OCI-LY1 (cell line): ENCODE results near the gene MMP27.

Experiments used
- H2AFZ ChIP-seq: fragments of 200-600 bp; sonication (generic), shearing (Covaris generic); 2 replicates; pipeline ENCODE4 v1.6.0; 2014; ENCODE audit warnings: antibody characterized with exemption, mild to moderate bottlenecking, low read length
- H3F3A ChIP-seq: fragments of 200-600 bp; sonication (generic), shearing (Covaris generic); 2 replicates; pipeline ENCODE4 v1.6.0; 2014; ENCODE audit warnings: mild to moderate bottlenecking, antibody characterized with exemption, low read length, moderate library complexity; ENCODE audit not compliant: insufficient read depth
- H3K27ac ChIP-seq: fragments of 200-600 bp; sonication (generic); 2 replicates; pipeline ENCODE4 v1.5.1; 2014; ENCODE audit warnings: low read length, mixed run types, mild to moderate bottlenecking, low read depth; ENCODE audit not compliant: poor library complexity, severe bottlenecking
- H3K27me3 ChIP-seq: fragments of 200-600 bp; sonication (generic); 2 replicates; pipeline ENCODE4 v1.6.0; 2014; ENCODE audit warnings: antibody characterized with exemption, mild to moderate bottlenecking, low read length, moderate library complexity; ENCODE audit not compliant: insufficient read depth
- H3K36me3 ChIP-seq: fragments of 200-600 bp; sonication (generic); 2 replicates; pipeline ENCODE4 v1.6.1; 2014; ENCODE audit warnings: mild to moderate bottlenecking, antibody characterized with exemption, low read length, moderate library complexity, mixed read lengths; ENCODE audit not compliant: insufficient read depth
- H3K4me1 ChIP-seq: fragments of 200-600 bp; sonication (generic); 2 replicates; pipeline ENCODE4 v1.5.1; 2014; ENCODE audit warnings: mild to moderate bottlenecking, low read length, moderate library complexity; ENCODE audit not compliant: insufficient read depth, severe bottlenecking
- H3K4me2 ChIP-seq: fragments of 200-600 bp; sonication (generic), shearing (Covaris generic); 2 replicates; pipeline ENCODE4 v1.6.1; 2014; ENCODE audit warnings: low read length
- H3K4me3 ChIP-seq: fragments of 200-600 bp; sonication (generic); 2 replicates; pipeline ENCODE4 v1.5.1; 2014; ENCODE audit warnings: low read length, low read depth, mild to moderate bottlenecking, mixed read lengths; ENCODE audit not compliant: poor library complexity, severe bottlenecking
- H3K79me2 ChIP-seq: fragments of 200-600 bp; shearing (Covaris generic); 2 replicates; pipeline ENCODE4 v1.6.1; 2016; ENCODE audit warnings: mixed run types, low read length, mixed read lengths; ENCODE audit not compliant: insufficient read depth
- H3K9ac ChIP-seq: fragments of 200-600 bp; sonication (generic), shearing (Covaris generic); 2 replicates; pipeline ENCODE4 v1.6.1; 2014; ENCODE audit warnings: mild to moderate bottlenecking, low read length, mixed read lengths
- H3K9me2 ChIP-seq: fragments of 200-600 bp; sonication (generic), shearing (Covaris generic); 2 replicates; pipeline ENCODE4 v1.6.1; 2014; ENCODE audit warnings: low read depth, mild to moderate bottlenecking, low read length, mixed read lengths
- H3K9me3 ChIP-seq: fragments of 200-600 bp; shearing (Covaris generic); 2 replicates; pipeline ENCODE4 v1.6.1; 2014; ENCODE audit warnings: low read length, mixed read lengths
- H4K20me1 ChIP-seq: fragments of 200-600 bp; sonication (generic), shearing (Covaris generic); 2 replicates; pipeline ENCODE4 v1.6.0; 2016; ENCODE audit warnings: mild to moderate bottlenecking, low read length; ENCODE audit not compliant: insufficient read depth
- CTCF ChIP-seq: fragments of 200-600 bp; sonication (generic), shearing (Covaris generic); IDR thresholded peaks from 2 replicates; pipeline ENCODE4 v1.5.1; 2017; ENCODE audit warnings: mild to moderate bottlenecking, antibody characterized with exemption, low read length, moderate library complexity, mixed read lengths
- EZH2 ChIP-seq: fragments of 200-600 bp; sonication (generic), shearing (Covaris generic); IDR thresholded peaks from 2 replicates; pipeline ENCODE4 v1.8.0; 2017; ENCODE audit warnings: borderline replicate concordance, mixed run types, mild to moderate bottlenecking, antibody characterized with exemption, low read length, moderate library complexity, mixed read lengths

The MMP27 gene

GRCh38 chr11:102719620-102720277 lies 14.2 kb upstream of the MMP27 start:
- no peaks in the 10 kb centered on the region for H3K79me2 ChIP-seq
- no peaks in the 10 kb centered on the region for H3K27me3 ChIP-seq
- H3K4me3 ChIP-seq: no peak overlapping the region
- H3K4me2 ChIP-seq: no peak overlapping the region
- no peaks in the 10 kb centered on the region for H3F3A ChIP-seq
- H3K27ac ChIP-seq: no peak overlapping the region
- no peaks in the 10 kb centered on the region for H3K9me3 ChIP-seq
- H3K4me1 ChIP-seq: no peaks in the 10 kb centered on the region
- H3K9me2 ChIP-seq: no peaks in the 10 kb centered on the region
- no peak overlapping the region for H3K9ac ChIP-seq
- TF ChIP-seq EZH2: no peak
- TF ChIP-seq CTCF: no peak
- no peaks in the 10 kb centered on the region for H3K36me3 ChIP-seq
- H4K20me1 ChIP-seq: no peaks in the 10 kb centered on the region
- no peak overlapping the region for H2AFZ ChIP-seq

- TF ChIP-seq CTCF (no peak), EZH2 (no peak)
- Histone ChIP-seq H3K27me3 (no peaks in the 10 kb centered on the region), H3K36me3 (no peaks in the 10 kb centered on the region), H3K4me3 (no peak overlapping the region), H3K27ac (no peak overlapping the region), H3K9ac (no peak overlapping the region), H3F3A (no peaks in the 10 kb centered on the region), H3K4me1 (no peaks in the 10 kb centered on the region), H4K20me1 (no peaks in the 10 kb centered on the region), H3K79me2 (no peaks in the 10 kb centered on the region), H2AFZ (no peak overlapping the region), H3K4me2 (no peak overlapping the region), H3K9me3 (no peaks in the 10 kb centered on the region), H3K9me2 (no peaks in the 10 kb centered on the region)
Observed at GRCh38 chr11:102717280-102717679, 11.7 kb upstream of the MMP27 start.

- no peak overlapping the region for H2AFZ ChIP-seq
- H3K9me3 ChIP-seq: no peaks in the 10 kb centered on the region
- no peaks in the 10 kb centered on the region for H3K36me3 ChIP-seq
- H3K4me3 ChIP-seq: no peak overlapping the region
- no peaks in the 10 kb centered on the region for H4K20me1 ChIP-seq
- H3K4me2 ChIP-seq: no peak overlapping the region
- no peaks in the 10 kb centered on the region for H3K4me1 ChIP-seq
- no peak overlapping the region for H3K27ac ChIP-seq
- H3K79me2 ChIP-seq: no peaks in the 10 kb centered on the region
- no peaks in the 10 kb centered on the region for H3K27me3 ChIP-seq
- H3K9me2 ChIP-seq: no peaks in the 10 kb centered on the region
- no peak overlapping the region for H3K9ac ChIP-seq
- no peak for TF ChIP-seq CTCF
- TF ChIP-seq EZH2: no peak
- H3F3A ChIP-seq: no peaks in the 10 kb centered on the region
Observed at GRCh38 chr11:102716527-102716926, 11.0 kb upstream of the MMP27 start.
